GM10266 (cell line): Measurements from ENCODE around the gene TOPAZ1.

Experiments
- DNase-seq: peaks from one replicate; pipeline ENCODE4 v3.0.0; 2012; ENCODE audit errors: extremely low spot score
- CTCF ChIP-seq: IDR thresholded peaks from 2 replicates; pipeline ENCODE4 v1.5.1; 2012; ENCODE audit warnings: mild to moderate bottlenecking, low read depth; ENCODE audit not compliant: control insufficient read depth, insufficient read depth; ENCODE audit errors: missing control alignments

TOPAZ1 gene

DNA sequence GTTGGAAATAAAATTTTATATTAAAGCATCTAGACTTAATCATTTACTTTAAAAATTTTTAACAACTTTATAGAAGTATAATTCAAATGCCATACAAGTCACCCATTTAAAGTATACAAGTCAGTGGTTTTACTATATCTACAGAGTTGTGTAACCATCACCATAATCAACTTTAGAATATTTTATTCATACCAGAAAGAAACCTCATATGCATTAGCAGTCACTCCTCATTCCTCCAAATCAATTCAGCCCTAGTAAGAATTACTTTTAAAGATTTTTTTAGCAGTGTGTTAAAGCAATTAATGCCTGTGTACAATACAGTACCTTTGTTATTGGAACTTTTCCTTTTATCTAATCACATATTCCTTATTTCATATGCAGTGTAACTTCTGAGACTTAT, 82.9 kb downstream of the TOPAZ1 start:
- no peak for TF ChIP-seq CTCF
- DNase-seq: no peak

- TF ChIP-seq CTCF: no peak
- DNase-seq: no peak
Measured at GRCh38 chr3:44326019-44326418, 84.3 kb downstream of the TOPAZ1 start.

- DNase-seq: no peak
- no peak for TF ChIP-seq CTCF
Measured at GRCh38 chr3:44326515-44326914, 84.8 kb downstream of the TOPAZ1 start.

DNA sequence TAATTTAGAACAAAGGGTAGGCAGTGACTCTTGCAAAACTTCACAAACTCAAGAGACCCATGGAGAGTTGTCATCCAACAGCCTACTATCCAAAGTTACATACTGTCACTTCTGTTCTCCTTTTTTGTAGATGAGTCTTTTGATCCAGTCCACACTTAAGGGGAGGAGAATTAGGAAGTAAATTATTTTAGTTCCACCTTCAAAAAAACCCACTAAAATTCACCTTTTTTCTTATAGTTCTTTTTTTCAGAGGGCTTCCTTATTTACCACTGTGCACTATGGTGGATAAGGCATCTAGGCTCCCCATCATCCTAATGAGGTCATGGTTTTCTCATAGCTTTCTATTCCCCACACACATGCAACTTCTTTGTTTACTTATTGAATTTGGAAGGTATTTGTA, 88.3 kb downstream of the TOPAZ1 start:
- no peak for TF ChIP-seq CTCF
- no peak for DNase-seq

DNA sequence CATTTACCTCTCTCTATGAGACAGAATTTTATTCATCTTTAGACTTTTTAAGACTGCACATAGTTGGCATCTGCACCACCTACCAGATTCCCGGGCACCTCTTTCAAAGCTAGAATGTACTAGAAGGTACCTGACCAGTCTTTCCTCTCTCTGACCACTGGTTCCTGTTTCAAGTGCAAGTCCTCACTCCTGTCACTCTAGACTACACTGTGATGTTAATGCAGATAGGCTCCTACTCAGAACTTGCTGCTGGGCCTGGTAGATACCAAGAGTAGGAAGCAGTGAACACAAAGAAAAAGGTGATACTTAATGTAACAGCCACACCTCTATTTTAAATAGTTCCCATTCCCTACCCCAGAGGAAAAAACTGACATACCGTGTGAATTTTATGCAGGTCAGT, 88.8 kb downstream of the TOPAZ1 start:
- TF ChIP-seq CTCF: no peak
- no peak for DNase-seq

GRCh38 chr3:44334326-44334725, 92.6 kb downstream of the TOPAZ1 start:
- TF ChIP-seq CTCF: no peak
- no peak for DNase-seq

DNA sequence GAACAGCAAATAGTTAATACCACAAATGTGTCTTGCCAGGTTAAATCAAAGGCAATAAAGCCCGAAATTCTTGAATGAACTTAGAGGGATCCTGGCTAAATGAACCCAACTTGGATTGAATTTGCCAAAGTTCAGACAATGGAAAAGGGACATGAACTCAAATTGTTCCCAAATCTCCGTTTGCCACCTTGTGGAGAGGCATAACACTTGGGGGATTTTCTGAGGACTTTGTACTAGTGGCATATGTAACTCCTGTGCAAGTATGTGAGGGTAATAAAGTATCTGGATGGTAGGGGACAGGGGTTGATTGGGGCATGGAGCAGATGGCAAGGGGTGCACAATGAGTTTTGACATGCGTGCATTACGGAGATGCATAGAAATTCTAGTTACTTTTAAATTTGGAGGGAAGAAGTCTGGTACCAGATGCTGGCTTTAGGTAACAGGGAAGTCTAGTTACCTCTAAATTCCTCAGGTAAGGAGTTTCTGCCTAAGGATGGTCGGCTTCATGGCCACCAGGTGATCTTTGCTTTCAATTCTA, 95.6 kb downstream of the TOPAZ1 start:
- no peak for DNase-seq
- TF ChIP-seq CTCF: no peak
